ENCODE measurements around the gene SH2D3C.

SH2D3C gene

DNA sequence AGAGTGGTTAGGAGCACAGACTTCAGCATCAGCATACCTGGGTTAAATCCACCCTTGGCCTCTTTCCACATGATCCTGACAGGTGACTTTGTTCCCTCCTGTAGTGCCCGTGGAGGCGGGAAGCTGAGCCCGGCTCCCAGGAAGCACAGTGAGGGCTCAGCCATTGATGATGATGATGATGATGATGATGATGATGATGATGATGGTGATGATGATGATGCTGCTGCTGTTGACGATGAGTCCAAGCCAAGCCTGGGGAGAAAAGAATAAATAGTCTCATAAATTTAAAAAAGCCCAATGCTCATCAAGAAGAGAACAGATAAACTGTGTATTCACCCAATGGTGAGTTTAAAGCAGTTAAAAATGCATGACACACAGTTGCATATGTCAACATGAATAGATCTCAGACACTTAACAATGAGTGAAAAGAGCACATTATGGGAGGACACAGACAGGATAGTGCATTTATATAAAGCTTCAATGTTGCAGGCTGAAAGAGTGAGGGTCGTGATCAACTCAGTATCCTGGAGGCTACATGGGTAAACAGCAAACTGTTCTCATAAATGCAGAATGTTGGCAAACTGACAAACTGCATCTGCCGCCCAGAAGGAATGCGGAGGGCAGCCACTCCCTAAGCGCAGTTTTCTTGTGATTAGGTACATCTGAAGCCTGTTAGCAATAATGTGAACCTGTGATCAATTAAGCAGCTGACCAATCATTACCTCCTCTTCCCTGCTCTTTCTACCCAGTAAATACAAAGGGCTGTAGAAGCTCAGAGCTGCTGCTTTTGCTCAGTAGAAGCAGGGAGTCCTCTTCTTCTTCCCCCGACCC lies 83.4 kb downstream of the SH2D3C start:
- no peak overlapping the region for H3K4me2 ChIP-seq (ENCODE audit: low read length)
- no peaks in the 10 kb centered on the region for H3K27me3 ChIP-seq (ENCODE audit: control insufficient read depth, low read length)
- no peaks in the 10 kb centered on the region for H3K36me3 ChIP-seq (ENCODE audit: control insufficient read depth, low read length)
- H3F3A ChIP-seq (ENCODE audit: control insufficient read depth, insufficient read depth): no peaks in the 10 kb centered on the region
- TF ChIP-seq, protein P1, sequence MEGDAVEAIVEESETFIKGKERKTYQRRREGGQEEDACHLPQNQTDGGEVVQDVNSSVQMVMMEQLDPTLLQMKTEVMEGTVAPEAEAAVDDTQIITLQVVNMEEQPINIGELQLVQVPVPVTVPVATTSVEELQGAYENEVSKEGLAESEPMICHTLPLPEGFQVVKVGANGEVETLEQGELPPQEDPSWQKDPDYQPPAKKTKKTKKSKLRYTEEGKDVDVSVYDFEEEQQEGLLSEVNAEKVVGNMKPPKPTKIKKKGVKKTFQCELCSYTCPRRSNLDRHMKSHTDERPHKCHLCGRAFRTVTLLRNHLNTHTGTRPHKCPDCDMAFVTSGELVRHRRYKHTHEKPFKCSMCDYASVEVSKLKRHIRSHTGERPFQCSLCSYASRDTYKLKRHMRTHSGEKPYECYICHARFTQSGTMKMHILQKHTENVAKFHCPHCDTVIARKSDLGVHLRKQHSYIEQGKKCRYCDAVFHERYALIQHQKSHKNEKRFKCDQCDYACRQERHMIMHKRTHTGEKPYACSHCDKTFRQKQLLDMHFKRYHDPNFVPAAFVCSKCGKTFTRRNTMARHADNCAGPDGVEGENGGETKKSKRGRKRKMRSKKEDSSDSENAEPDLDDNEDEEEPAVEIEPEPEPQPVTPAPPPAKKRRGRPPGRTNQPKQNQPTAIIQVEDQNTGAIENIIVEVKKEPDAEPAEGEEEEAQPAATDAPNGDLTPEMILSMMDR (IDR thresholded peaks at IDR 0.05; ENCODE audit: low read depth, low read length, poor library complexity, severe bottlenecking): no peak
- TF ChIP-seq EZH2phosphoT487 (IDR thresholded peaks at IDR 0.05; ENCODE audit: borderline replicate concordance, low read length): no peak
- H3K27ac ChIP-seq (ENCODE audit: low read depth, low read length): no peak overlapping the region
- H3K4me3 ChIP-seq (ENCODE audit: low read length): no peak overlapping the region
- no peaks in the 10 kb centered on the region for H3K79me2 ChIP-seq (ENCODE audit: control insufficient read depth, low read length)
- H3K9me2 ChIP-seq (replicated peaks; ENCODE audit: control insufficient read depth, low read length): no peaks in the 10 kb centered on the region
- H3K9me3 ChIP-seq (ENCODE audit: control insufficient read depth, insufficient read depth, low read length): no peaks in the 10 kb centered on the region
- H3K4me1 ChIP-seq (ENCODE audit: control insufficient read depth, low read length): peaks cover 6% of the 10 kb centered on the region
- H4K20me1 ChIP-seq (ENCODE audit: control insufficient read depth, insufficient read depth, low read depth, low read length): no peaks in the 10 kb centered on the region

DNA sequence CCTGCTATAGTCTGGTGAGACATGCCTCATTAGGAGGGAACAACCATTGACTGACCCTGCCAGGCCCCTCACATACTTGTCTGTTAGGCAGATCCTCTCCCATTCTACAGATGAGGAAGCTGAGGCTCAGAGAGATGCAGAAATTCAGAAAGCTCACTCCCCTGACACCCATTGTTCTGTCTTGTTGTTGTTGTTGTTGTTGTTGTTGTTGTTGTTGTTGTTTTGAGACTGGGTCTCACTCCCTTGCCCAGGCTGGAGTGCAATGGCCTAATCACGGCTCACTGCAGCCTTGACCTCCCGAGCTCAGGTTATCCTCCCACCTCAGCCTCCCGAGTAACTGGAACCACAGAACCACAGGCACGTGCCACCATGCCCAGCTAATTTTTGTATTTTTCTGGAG lies 84.8 kb downstream of the SH2D3C start:
- TF ChIP-seq EZH2phosphoT487 (IDR thresholded peaks at IDR 0.05; ENCODE audit: borderline replicate concordance, low read length): no peak
- TF ChIP-seq, protein P1 (IDR thresholded peaks at IDR 0.05; ENCODE audit: low read depth, low read length, poor library complexity, severe bottlenecking): no peak
- no peaks in the 10 kb centered on the region for H4K20me1 ChIP-seq (ENCODE audit: control insufficient read depth, insufficient read depth, low read depth, low read length)
- H3K79me2 ChIP-seq (ENCODE audit: control insufficient read depth, low read length): no peaks in the 10 kb centered on the region
- no peak overlapping the region for H3K27ac ChIP-seq (ENCODE audit: low read depth, low read length)
- H3K27me3 ChIP-seq (ENCODE audit: control insufficient read depth, low read length): no peaks in the 10 kb centered on the region
- H3K4me3 ChIP-seq (ENCODE audit: low read length): no peak overlapping the region
- H3K4me2 ChIP-seq (ENCODE audit: low read length): no peak overlapping the region
- no peaks in the 10 kb centered on the region for H3K9me2 ChIP-seq (replicated peaks; ENCODE audit: control insufficient read depth, low read length)
- no peaks in the 10 kb centered on the region for H3F3A ChIP-seq (ENCODE audit: control insufficient read depth, insufficient read depth)
- no peaks in the 10 kb centered on the region for H3K4me1 ChIP-seq (ENCODE audit: control insufficient read depth, low read length)
- H3K9me3 ChIP-seq (ENCODE audit: control insufficient read depth, insufficient read depth, low read length): no peaks in the 10 kb centered on the region
- H3K36me3 ChIP-seq (ENCODE audit: control insufficient read depth, low read length): no peaks in the 10 kb centered on the region

DNA sequence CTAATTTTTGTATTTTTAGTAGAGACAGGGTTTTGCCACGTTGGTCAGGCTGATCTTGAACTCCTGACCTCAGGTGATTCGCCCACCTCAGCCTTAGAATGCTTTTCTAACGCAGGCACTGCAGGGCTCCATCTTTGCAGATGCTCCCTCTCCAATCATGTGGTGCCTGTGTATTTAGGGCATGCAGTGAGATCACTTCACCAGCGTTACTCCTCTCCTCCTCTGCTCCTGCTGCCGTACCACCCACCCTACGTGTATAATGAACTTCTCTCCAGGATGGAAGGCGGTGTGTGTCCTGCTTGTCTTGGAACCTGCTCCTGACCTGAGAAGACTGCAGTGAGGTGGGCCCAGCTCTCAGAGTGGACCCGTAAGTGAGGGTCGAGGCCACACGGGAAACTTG lies 85.3 kb downstream of the SH2D3C start:
- H3K36me3 ChIP-seq (ENCODE audit: control insufficient read depth, low read length): no peaks in the 10 kb centered on the region
- TF ChIP-seq, protein P1 (IDR thresholded peaks at IDR 0.05; ENCODE audit: low read depth, low read length, poor library complexity, severe bottlenecking): no peak
- TF ChIP-seq EZH2phosphoT487 (IDR thresholded peaks at IDR 0.05; ENCODE audit: borderline replicate concordance, low read length): no peak

More for the DNA sequence above, 85.3 kb downstream of the SH2D3C start:
- Histone ChIP-seq H3K79me2 (ENCODE audit: control insufficient read depth, low read length) (no peaks in the 10 kb centered on the region), H3K4me1 (ENCODE audit: control insufficient read depth, low read length) (no peaks in the 10 kb centered on the region), H3K27me3 (ENCODE audit: control insufficient read depth, low read length) (no peaks in the 10 kb centered on the region), H3K27ac (ENCODE audit: low read depth, low read length) (no peak overlapping the region), H3K9me2 (replicated peaks; ENCODE audit: control insufficient read depth, low read length) (no peaks in the 10 kb centered on the region), H3K9me3 (ENCODE audit: control insufficient read depth, insufficient read depth, low read length) (no peaks in the 10 kb centered on the region), H3K4me3 (ENCODE audit: low read length) (no peak overlapping the region), H4K20me1 (ENCODE audit: control insufficient read depth, insufficient read depth, low read depth, low read length) (no peaks in the 10 kb centered on the region), H3K4me2 (ENCODE audit: low read length) (no peak overlapping the region), H3F3A (ENCODE audit: control insufficient read depth, insufficient read depth) (no peaks in the 10 kb centered on the region)

All from DOHH2 (cell line).